WTC11 (cell line): ENCODE results near the gene PDE1C. TPM values are rescaled to one million over a fixed set of nuclear protein-coding genes. Genes with fewer than 3 reads are reported as not detected.

Experiments
- ATAC-seq: fragments of 200-7000 bp; cut with Tn5 transposase; 2 replicates; pipeline ENCODE4 v1.10.0; 2021; ENCODE audit warnings: mild to moderate bottlenecking, moderate library complexity
- CTCF ChIA-PET: fragments of 300-600 bp; sonication (Branson Sonifier 250); formaldehyde crosslinking; loops from one replicate; lab custom pipeline; 2021; ENCODE audit warnings: antibody characterized with exemption; lab: Charles Lee
- POLR2A ChIA-PET: fragments of 350-600 bp; sonication (Branson Sonifier 250); formaldehyde crosslinking; loops from one replicate; lab custom pipeline; 2021; ENCODE audit warnings: antibody characterized with exemption; lab: Charles Lee
- DNase-seq: peaks from one replicate; pipeline ENCODE4 v3.0.0; 2021; ENCODE audit warnings: low spot score
- H3K27ac Mint-ChIP-seq: 2 replicates; pipeline ENCODE4 v1.8.0; 2021; ENCODE audit warnings: mixed read lengths
- H3K27me3 Mint-ChIP-seq: 2 replicates; pipeline ENCODE4 v1.8.0; 2021; ENCODE audit warnings: low read depth, mild to moderate bottlenecking, moderate library complexity, mixed read lengths
- H3K36me3 Mint-ChIP-seq: 2 replicates; pipeline ENCODE4 v1.8.0; 2021; ENCODE audit warnings: mixed read lengths
- H3K4me1 Mint-ChIP-seq: 2 replicates; pipeline ENCODE4 v1.8.0; 2022; ENCODE audit warnings: mixed read lengths
- H3K4me3 Mint-ChIP-seq: 2 replicates; pipeline ENCODE4 v1.8.0; 2021; ENCODE audit warnings: mild to moderate bottlenecking, moderate library complexity, mixed read lengths
- H3K9me3 Mint-ChIP-seq: 2 replicates; pipeline ENCODE4 v1.8.0; 2021; ENCODE audit warnings: mixed read lengths
- ATF1 ChIP-seq: sonication (generic); formaldehyde crosslinking; IDR thresholded peaks from 2 replicates; pipeline ENCODE4 v1.8.1; 2023; ENCODE audit warnings: mild to moderate bottlenecking, moderate library complexity, missing genetic modification reagents
- CBFB ChIP-seq: sonication (generic); formaldehyde crosslinking; IDR thresholded peaks from 2 replicates; pipeline ENCODE4 v1.8.1; 2022; ENCODE audit warnings: mild to moderate bottlenecking, low read depth, missing genetic modification reagents
- EMX1 ChIP-seq: fragments of 250-450 bp; sonication (Bioruptor Pico); IDR thresholded peaks from 2 replicates; pipeline ENCODE4 v1.8.0; 2021; ENCODE audit warnings: mild to moderate bottlenecking
- MYBL2 ChIP-seq: sonication (generic); formaldehyde crosslinking; IDR thresholded peaks from 2 replicates; pipeline ENCODE4 v1.8.1; 2023; ENCODE audit warnings: mild to moderate bottlenecking, moderate library complexity, missing genetic modification reagents
- NFYB ChIP-seq: sonication (generic); formaldehyde crosslinking; conservative IDR thresholded peaks from 2 replicates; pipeline ENCODE4 v1.8.0; 2022; ENCODE audit warnings: low read depth, missing genetic modification reagents
- SOX15 ChIP-seq: fragments of 250-450 bp; sonication (Bioruptor Pico); IDR thresholded peaks from 2 replicates; pipeline ENCODE4 v1.9.0; 2021; ENCODE audit warnings: mild to moderate bottlenecking
- TCF7 ChIP-seq: sonication (generic); formaldehyde crosslinking; IDR thresholded peaks from 2 replicates; pipeline ENCODE4 v1.8.0; 2022; ENCODE audit warnings: mild to moderate bottlenecking, low read depth, missing genetic modification reagents, moderate library complexity
- ZNF138 ChIP-seq: sonication (generic); formaldehyde crosslinking; conservative IDR thresholded peaks from 2 replicates; pipeline ENCODE4 v1.8.1; 2022; ENCODE audit warnings: mild to moderate bottlenecking, moderate library complexity, missing genetic modification reagents
- total RNA-seq: library from RNA; stranded (reverse); gene quantifications from 3 replicates; pipeline ENCODE4 v1.2.3, GENCODE V29; 2021
- TF ChIP-seq, protein P1 (sequence below): fragments of 250-450 bp; sonication (Bioruptor Pico); IDR thresholded peaks from 2 replicates; pipeline ENCODE4 v1.9.0; 2021; ENCODE audit warnings: mild to moderate bottlenecking, borderline replicate concordance
- TF ChIP-seq, protein P2 (sequence below): fragments of 200-600 bp; IDR thresholded peaks from 2 replicates; pipeline ENCODE4 v1.8.0; 2022; ENCODE audit warnings: antibody characterized with exemption
- TF ChIP-seq, protein P3 (sequence below): sonication (generic); formaldehyde crosslinking; IDR thresholded peaks from 2 replicates; pipeline ENCODE4 v1.8.0; 2022; ENCODE audit warnings: mild to moderate bottlenecking, missing genetic modification reagents
- TF ChIP-seq, protein P4 (sequence below): sonication (generic); formaldehyde crosslinking; IDR thresholded peaks from 2 replicates; pipeline ENCODE4 v1.8.1; 2023; ENCODE audit warnings: mild to moderate bottlenecking, moderate library complexity, missing genetic modification reagents
- TF ChIP-seq, protein P5 (sequence below): fragments of 250-450 bp; sonication (Bioruptor Pico); IDR thresholded peaks from 2 replicates; pipeline ENCODE4 v2.1.2; 2022; ENCODE audit warnings: mild to moderate bottlenecking, moderate library complexity
- TF ChIP-seq, protein P6 (sequence below): sonication (generic); formaldehyde crosslinking; IDR thresholded peaks from 2 replicates; pipeline ENCODE4 v1.8.1; 2023; ENCODE audit warnings: mild to moderate bottlenecking, missing genetic modification reagents, moderate library complexity

PDE1C gene
- total RNA-seq, 1 experiment from 2014 or later = 0.55 TPM

DNA sequence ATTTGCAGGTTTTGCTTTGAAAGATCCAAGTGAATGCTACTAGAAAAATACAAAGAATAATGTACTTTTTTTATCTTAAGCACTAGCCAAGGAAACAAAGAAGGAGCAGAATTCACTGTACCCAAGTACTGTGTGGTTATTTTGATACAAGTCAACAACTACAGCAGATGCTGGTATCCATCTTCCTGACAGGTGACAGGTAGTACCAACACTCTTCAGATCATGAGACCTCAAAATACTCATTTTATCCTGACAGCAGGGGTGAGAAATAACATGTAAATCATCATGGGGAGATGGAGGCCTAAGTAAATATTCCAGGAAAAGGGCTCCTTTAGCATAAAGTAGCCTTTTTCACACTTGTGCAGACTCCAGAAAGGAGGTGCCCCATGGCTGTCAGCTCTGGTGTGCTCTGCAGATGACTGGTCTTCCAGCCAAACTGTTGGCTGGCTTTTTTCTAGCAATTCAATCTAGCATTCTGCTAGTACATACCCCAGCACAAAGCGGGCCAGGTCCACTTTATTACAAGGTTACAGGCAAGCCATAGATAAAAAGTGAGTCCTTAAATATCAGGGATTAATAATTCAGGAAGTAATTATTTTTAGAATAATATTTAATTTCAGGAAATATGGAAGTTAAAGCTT lies 90.4 kb downstream of the PDE1C start (continued):
- TF ChIP-seq, protein P1, sequence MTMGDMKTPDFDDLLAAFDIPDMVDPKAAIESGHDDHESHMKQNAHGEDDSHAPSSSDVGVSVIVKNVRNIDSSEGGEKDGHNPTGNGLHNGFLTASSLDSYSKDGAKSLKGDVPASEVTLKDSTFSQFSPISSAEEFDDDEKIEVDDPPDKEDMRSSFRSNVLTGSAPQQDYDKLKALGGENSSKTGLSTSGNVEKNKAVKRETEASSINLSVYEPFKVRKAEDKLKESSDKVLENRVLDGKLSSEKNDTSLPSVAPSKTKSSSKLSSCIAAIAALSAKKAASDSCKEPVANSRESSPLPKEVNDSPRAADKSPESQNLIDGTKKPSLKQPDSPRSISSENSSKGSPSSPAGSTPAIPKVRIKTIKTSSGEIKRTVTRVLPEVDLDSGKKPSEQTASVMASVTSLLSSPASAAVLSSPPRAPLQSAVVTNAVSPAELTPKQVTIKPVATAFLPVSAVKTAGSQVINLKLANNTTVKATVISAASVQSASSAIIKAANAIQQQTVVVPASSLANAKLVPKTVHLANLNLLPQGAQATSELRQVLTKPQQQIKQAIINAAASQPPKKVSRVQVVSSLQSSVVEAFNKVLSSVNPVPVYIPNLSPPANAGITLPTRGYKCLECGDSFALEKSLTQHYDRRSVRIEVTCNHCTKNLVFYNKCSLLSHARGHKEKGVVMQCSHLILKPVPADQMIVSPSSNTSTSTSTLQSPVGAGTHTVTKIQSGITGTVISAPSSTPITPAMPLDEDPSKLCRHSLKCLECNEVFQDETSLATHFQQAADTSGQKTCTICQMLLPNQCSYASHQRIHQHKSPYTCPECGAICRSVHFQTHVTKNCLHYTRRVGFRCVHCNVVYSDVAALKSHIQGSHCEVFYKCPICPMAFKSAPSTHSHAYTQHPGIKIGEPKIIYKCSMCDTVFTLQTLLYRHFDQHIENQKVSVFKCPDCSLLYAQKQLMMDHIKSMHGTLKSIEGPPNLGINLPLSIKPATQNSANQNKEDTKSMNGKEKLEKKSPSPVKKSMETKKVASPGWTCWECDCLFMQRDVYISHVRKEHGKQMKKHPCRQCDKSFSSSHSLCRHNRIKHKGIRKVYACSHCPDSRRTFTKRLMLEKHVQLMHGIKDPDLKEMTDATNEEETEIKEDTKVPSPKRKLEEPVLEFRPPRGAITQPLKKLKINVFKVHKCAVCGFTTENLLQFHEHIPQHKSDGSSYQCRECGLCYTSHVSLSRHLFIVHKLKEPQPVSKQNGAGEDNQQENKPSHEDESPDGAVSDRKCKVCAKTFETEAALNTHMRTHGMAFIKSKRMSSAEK (CRISPR knock-in tag) = no peak
- TF ChIP-seq, protein P2, sequence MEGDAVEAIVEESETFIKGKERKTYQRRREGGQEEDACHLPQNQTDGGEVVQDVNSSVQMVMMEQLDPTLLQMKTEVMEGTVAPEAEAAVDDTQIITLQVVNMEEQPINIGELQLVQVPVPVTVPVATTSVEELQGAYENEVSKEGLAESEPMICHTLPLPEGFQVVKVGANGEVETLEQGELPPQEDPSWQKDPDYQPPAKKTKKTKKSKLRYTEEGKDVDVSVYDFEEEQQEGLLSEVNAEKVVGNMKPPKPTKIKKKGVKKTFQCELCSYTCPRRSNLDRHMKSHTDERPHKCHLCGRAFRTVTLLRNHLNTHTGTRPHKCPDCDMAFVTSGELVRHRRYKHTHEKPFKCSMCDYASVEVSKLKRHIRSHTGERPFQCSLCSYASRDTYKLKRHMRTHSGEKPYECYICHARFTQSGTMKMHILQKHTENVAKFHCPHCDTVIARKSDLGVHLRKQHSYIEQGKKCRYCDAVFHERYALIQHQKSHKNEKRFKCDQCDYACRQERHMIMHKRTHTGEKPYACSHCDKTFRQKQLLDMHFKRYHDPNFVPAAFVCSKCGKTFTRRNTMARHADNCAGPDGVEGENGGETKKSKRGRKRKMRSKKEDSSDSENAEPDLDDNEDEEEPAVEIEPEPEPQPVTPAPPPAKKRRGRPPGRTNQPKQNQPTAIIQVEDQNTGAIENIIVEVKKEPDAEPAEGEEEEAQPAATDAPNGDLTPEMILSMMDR = no peak
- no peak for TF ChIP-seq MYBL2 (CRISPR knock-in tag)
- no peak for TF ChIP-seq SOX15

DNA sequence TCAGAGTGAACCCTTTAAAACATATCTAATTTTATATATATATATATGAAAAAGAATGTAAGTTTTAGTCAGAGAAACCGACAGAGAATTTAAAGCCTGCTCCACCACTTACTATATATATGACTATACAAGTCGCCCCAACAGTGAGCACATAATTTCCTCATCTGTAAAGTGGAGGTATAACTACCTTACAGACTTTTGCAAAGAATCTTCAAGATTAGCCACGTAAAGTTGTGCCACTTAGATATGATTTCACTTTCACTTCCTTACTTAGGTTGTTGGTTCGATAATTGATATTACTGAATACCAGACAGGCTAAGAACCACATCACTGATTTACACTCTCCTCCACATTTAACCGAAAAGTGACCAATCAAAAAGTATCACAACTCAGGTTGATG lies 94.7 kb downstream of the PDE1C start:
- Mint-ChIP-seq H3K27ac (no peak overlapping the region), H3K27me3 (peaks cover 35% of the 10 kb centered on the region), H3K9me3 (peaks cover 26% of the 10 kb centered on the region), H3K4me1 (no peaks in the 10 kb centered on the region), H3K4me3 (no peak overlapping the region), H3K36me3 (peaks cover 5% of the 10 kb centered on the region; the same call in 1 of the 2 replicates)
- TF ChIP-seq NFYB (no peak), ATF1 (CRISPR knock-in tag) (no peak), EMX1 (no peak), TCF7 (CRISPR knock-in tag) (no peak), CBFB (CRISPR knock-in tag) (no peak)
- TF ChIP-seq, protein P3, sequence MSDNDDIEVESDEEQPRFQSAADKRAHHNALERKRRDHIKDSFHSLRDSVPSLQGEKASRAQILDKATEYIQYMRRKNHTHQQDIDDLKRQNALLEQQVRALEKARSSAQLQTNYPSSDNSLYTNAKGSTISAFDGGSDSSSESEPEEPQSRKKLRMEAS = no peak
- TF ChIP-seq, protein P4, sequence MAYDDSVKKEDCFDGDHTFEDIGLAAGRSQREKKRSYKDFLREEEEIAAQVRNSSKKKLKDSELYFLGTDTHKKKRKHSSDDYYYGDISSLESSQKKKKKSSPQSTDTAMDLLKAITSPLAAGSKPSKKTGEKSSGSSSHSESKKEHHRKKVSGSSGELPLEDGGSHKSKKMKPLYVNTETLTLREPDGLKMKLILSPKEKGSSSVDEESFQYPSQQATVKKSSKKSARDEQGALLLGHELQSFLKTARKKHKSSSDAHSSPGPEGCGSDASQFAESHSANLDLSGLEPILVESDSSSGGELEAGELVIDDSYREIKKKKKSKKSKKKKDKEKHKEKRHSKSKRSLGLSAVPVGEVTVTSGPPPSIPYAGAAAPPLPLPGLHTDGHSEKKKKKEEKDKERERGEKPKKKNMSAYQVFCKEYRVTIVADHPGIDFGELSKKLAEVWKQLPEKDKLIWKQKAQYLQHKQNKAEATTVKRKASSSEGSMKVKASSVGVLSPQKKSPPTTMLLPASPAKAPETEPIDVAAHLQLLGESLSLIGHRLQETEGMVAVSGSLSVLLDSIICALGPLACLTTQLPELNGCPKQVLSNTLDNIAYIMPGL (CRISPR knock-in tag) = no peak
- DNase-seq (no peak), ATAC-seq (no peak)
- POLR2A ChIA-PET = no interaction called here
- CTCF ChIA-PET = no interaction called here

DNA sequence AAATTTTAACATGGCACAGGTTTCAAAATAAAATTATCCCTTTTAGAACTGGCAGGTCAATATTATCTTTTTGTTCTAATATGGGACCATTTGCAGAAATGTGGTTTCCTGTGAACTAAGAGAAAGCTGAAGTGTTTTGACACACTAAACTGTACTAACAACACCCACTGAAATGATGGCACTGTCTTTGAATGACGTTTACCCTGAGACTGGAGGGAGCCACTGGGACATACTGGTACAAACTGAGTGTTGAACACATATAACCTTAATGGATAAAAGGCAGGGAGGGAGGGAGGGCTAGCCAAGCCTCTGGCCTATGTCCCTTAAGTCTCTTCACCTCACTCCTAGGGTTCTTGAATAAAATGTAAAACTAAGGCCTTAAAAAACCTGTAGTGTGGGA lies 95.9 kb downstream of the PDE1C start:
- no peak for ATAC-seq
- Mint-ChIP-seq H3K4me3 (no peak overlapping the region), H3K27ac (no peak overlapping the region), H3K36me3 (peaks cover 5% of the 10 kb centered on the region; the same call in 1 of the 2 replicates), H3K27me3 (peaks cover 32% of the 10 kb centered on the region), H3K9me3 (peaks cover 26% of the 10 kb centered on the region), H3K4me1 (no peaks in the 10 kb centered on the region)
- no peak for TF ChIP-seq ZNF138 (CRISPR knock-in tag)
- CTCF ChIA-PET = no interaction called here
- no peak for DNase-seq
- POLR2A ChIA-PET = no interaction called here

DNA sequence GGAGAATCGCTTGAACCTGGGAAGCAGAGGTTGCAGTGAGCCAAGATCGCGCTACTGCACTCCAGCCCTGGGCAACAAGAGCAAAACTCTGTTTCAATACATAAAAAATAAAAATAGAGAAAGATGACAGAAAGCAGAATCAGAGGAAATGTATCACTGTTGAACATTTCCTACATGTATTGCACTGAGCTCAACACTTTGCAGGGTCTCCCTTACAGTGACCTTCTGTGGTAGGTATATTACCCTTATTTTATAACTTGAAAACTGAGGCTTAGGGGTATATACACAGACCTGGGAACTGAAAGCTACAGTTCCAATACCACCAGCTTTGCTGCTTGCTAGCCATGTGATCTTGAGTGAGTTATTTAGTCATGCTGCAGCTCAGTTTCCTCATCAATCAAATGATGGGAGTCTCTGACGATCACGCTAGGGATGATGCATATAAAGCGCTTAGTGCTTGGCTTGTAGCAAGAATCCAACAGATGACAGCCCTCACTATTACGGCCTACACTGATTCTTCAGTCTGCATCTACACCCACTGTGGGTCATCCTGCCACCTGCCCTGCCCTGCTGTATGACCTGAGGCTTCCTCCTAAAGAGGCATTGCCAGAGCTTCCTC lies 99.0 kb downstream of the PDE1C start:
- Mint-ChIP-seq H3K4me3 (no peak overlapping the region), H3K27ac (no peak overlapping the region), H3K4me1 (no peaks in the 10 kb centered on the region), H3K27me3 (peaks cover 42% of the 10 kb centered on the region), H3K9me3 (peaks cover 23% of the 10 kb centered on the region), H3K36me3 (no peaks in the 10 kb centered on the region; the same call in 1 of the 2 replicates)
- ATAC-seq (no peak), DNase-seq (no peak)
- ChIA-PET CTCF (no interaction called here), POLR2A (no interaction called here)
- TF ChIP-seq, protein P4 (CRISPR knock-in tag) = no peak
- TF ChIP-seq, protein P5, sequence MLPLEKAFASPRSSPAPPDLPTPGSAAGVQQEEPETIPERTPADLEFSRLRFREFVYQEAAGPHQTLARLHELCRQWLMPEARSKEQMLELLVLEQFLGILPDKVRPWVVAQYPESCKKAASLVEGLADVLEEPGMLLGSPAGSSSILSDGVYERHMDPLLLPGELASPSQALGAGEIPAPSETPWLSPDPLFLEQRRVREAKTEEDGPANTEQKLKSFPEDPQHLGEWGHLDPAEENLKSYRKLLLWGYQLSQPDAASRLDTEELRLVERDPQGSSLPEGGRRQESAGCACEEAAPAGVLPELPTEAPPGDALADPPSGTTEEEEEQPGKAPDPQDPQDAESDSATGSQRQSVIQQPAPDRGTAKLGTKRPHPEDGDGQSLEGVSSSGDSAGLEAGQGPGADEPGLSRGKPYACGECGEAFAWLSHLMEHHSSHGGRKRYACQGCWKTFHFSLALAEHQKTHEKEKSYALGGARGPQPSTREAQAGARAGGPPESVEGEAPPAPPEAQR = no peak
- TF ChIP-seq, protein P6, sequence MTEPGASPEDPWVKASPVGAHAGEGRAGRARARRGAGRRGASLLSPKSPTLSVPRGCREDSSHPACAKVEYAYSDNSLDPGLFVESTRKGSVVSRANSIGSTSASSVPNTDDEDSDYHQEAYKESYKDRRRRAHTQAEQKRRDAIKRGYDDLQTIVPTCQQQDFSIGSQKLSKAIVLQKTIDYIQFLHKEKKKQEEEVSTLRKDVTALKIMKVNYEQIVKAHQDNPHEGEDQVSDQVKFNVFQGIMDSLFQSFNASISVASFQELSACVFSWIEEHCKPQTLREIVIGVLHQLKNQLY (CRISPR knock-in tag) = no peak
